A549 treated with ZK216348 at 1 μM for 4 hours (cell line): ENCODE measurements around the gene GBP3. TPM values are rescaled to one million over a fixed set of nuclear protein-coding genes. Genes with fewer than 3 reads are reported as not detected.

Source experiments
- total RNA-seq: library from RNA; stranded (reverse); fragments of 200-300 nt; extraction: Qiagen RNA extraction; gene quantifications from 5 replicates; pipeline ENCODE4 v1.2.3, GENCODE V29; 2022; ENCODE audit warnings: low read depth

GBP3 gene, protein sequence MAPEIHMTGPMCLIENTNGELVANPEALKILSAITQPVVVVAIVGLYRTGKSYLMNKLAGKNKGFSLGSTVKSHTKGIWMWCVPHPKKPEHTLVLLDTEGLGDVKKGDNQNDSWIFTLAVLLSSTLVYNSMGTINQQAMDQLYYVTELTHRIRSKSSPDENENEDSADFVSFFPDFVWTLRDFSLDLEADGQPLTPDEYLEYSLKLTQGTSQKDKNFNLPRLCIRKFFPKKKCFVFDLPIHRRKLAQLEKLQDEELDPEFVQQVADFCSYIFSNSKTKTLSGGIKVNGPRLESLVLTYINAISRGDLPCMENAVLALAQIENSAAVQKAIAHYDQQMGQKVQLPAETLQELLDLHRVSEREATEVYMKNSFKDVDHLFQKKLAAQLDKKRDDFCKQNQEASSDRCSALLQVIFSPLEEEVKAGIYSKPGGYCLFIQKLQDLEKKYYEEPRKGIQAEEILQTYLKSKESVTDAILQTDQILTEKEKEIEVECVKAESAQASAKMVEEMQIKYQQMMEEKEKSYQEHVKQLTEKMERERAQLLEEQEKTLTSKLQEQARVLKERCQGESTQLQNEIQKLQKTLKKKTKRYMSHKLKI
- 1.1 to 2.2 TPM (median 1.5 TPM) in 5 replicates for total RNA-seq

DNA sequence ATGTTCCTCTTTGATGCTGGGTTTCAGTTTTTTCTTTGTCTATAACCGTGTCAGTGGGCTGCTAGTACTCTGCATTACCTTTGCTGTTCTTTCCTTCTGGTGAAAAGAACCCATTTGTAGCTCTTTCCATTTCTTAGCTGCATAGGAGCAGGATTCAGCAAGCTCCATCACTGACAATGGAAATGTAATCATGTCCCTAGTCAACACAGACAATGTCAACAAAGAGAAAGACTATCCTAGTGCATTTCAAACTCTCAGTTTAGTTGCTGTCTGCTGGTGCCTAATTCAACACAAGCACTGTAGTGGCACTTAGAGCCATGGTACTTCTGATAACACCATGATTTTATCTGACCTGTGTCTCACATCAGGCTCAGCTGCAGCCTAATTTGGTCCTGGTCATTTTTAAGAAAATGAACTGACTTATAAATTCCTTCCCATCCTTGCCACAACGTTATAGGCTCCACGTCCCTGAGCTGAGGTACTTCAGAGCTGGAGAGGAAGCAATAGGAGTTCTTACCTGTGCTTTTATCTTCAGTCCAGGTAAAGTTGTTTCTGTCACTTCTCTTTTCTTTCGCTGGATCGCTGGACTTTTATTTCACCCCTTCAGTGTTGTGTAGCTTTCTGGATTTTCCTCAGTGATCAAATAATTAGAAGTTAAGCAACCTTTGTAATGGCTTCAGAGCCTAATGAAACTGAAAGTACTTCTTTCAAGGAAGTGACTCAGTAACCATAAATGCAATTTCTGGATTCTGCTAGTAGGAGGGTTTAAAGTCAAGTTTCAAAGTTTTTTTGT is at the start of gene GBP3:
Gene GBP3 (minus strand): TSS at position 700 of the 793 bp plus-strand sequence. CDS start 2,145 bp downstream, outside the sequence.

DNA sequence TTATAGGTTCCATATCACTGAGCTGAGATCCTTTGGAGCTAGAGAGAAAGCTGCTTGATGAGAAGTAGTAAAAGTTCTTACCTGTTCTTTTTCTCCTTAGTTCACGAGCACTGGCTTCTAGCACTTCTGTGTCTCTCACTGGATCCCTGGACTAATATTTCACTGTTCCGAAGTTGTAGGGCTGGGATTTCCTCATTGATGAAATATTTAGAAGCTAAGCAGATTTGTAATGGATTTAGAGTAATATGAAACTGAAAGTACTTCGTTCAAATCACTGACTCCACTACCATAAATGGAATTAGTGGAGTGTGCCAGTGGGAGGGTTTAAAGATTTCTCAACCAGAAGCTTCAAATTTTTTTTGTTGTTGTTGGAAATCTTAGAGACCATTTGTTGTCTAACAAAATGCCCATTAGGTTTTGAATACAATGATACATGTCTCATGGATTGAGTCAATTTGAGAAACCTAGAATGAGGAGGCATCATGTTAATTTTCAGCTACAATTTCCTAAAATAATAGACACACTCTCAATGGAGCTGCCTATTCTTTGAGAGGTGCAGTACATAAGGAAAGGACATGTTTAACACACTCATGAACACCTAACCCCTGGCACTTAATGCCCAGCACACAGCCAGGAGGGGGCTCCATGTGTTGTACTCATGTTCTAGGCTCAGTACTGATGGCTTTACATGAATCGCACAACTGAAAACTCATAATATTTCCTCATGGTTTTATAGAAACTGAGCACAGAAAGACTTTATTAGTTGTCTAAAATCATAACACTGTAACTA is 42.6 kb upstream of the GBP3 start, which contains the start of gene GBP1:
Gene GBP1 (minus strand): TSS at position 130 of the 790 bp plus-strand sequence. CDS start 1,974 bp downstream, outside the sequence.

Other genes with a start within 250 kb of the GBP3 start
- gene GTF2B, start 131.3 kb downstream of the GBP3 start, total RNA-seq: 23.2 to 32.1 TPM (median 25.9 TPM) in 5 replicates
- gene KYAT3, start 30.2 kb downstream of the GBP3 start, total RNA-seq: 5.1 to 9.4 TPM (median 6.8 TPM) in 5 replicates
- gene RBMXL1, start 30.2 kb downstream of the GBP3 start, total RNA-seq: 1.4 to 2.8 TPM (median 2.3 TPM) in 5 replicates
- gene GBP1, start 42.3 kb upstream of the GBP3 start, total RNA-seq: 0.08 to 0.44 TPM (median 0.19 TPM) in 5 replicates
- gene GBP2, start 103.2 kb upstream of the GBP3 start, total RNA-seq: 0.53 to 1.4 TPM (median 0.85 TPM) in 5 replicates
- gene GBP7, start 153.1 kb upstream of the GBP3 start, total RNA-seq: not detected in 5 replicates
- 0.03 TPM in 1 of 5 replicates, not detected in the others for gene GBP4, start 176.1 kb upstream of the GBP3 start, total RNA-seq
- gene GBP5, start 250.0 kb upstream of the GBP3 start, total RNA-seq: 0.18 TPM in 1 of 5 replicates, not detected in the others